Measurements from ENCODE around the gene NME7.

DNA sequence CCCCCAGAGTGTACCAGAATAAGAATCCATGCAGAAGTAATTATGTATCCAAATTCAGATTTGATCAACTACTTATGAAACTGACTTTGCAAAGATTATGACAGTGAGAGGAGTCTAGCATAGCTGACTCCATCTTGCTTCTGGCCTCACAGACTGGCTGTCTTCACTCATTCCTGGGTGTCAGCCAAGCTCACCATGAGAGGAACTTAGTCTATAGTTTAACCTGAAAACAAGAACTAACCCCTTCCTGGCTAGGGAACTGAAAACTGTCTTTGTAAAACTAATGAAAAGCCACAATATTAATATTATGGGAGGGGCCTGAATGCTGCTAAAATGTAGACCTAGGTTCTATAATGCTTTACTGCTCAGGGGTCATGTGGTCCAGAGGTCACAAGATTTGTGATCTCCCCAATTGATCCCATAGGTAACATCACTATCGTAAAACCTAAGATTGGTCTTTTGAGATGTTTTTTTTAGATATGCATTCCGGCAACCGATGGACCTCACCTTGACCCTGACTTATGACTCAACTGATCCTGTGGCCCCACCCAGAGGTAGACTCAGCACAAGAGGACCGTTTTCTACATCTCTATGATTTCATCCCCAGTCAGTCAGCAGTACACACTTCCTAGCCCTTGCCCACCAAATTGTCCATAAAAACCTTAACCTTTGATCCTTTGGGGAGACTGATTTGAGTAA is 206.0 kb downstream of the NME7 start:
- TF ChIP-seq, protein P1, sequence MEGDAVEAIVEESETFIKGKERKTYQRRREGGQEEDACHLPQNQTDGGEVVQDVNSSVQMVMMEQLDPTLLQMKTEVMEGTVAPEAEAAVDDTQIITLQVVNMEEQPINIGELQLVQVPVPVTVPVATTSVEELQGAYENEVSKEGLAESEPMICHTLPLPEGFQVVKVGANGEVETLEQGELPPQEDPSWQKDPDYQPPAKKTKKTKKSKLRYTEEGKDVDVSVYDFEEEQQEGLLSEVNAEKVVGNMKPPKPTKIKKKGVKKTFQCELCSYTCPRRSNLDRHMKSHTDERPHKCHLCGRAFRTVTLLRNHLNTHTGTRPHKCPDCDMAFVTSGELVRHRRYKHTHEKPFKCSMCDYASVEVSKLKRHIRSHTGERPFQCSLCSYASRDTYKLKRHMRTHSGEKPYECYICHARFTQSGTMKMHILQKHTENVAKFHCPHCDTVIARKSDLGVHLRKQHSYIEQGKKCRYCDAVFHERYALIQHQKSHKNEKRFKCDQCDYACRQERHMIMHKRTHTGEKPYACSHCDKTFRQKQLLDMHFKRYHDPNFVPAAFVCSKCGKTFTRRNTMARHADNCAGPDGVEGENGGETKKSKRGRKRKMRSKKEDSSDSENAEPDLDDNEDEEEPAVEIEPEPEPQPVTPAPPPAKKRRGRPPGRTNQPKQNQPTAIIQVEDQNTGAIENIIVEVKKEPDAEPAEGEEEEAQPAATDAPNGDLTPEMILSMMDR (IDR thresholded peaks at IDR 0.05 in 4 of 5, conservative IDR thresholded peaks at IDR 0.05 in 1 of 5) = no peak
- no peak for TF ChIP-seq POLR2A (IDR thresholded peaks at IDR 0.05)

All from gastrocnemius medialis (tissue), 4 donors.